ENCODE measurements around the gene MSI1. TPM values are rescaled to one million over a fixed set of nuclear protein-coding genes. Genes with fewer than 3 reads are reported as not detected.

The MSI1 gene
- not detected in 2 replicates for total RNA-seq (2014; rRNA removed; shearing (Covaris generic); ENCODE audit: low replicate concordance)

GRCh38 chr12:120368789-120369602 lies at the start of gene MSI1:
Gene MSI1, minus strand, starts transcription at chr12:120369164. Its CDS starts 73 bp downstream, at chr12:120369091.
- no peak for DNase-seq
- Histone ChIP-seq H3K9me3 (no peaks in the 10 kb centered on the region), H3K4me3 (peak within 1 kb of the TSS; percentile 22; the same call in 1 of the 2 replicates), H3K36me3 (no peaks in the 10 kb centered on the region), H3K27me3 (peaks cover 52% of the 10 kb centered on the region)

GRCh38 chr12:120417917-120418580 lies 49.1 kb upstream of the MSI1 start:
- DNase-seq = no peak
- Histone ChIP-seq H3K4me3 (no peak overlapping the region), H3K36me3 (no peaks in the 10 kb centered on the region), H3K9me3 (no peaks in the 10 kb centered on the region), H3K27me3 (no peaks in the 10 kb centered on the region)

GRCh38 chr12:120416490-120417216 lies 47.7 kb upstream of the MSI1 start:
- no peak for DNase-seq
- H3K27me3 ChIP-seq = no peaks in the 10 kb centered on the region
- no peak overlapping the region for H3K4me3 ChIP-seq
- no peaks in the 10 kb centered on the region for H3K36me3 ChIP-seq
- no peaks in the 10 kb centered on the region for H3K9me3 ChIP-seq

GRCh38 chr12:120413901-120414695 lies 45.1 kb upstream of the MSI1 start:
- Histone ChIP-seq H3K4me3 (no peak overlapping the region), H3K9me3 (no peaks in the 10 kb centered on the region)

GRCh38 chr12:120412421-120412820 lies 43.5 kb upstream of the MSI1 start:
- no peaks in the 10 kb centered on the region for H3K27me3 ChIP-seq
- no peaks in the 10 kb centered on the region for H3K36me3 ChIP-seq
- no peak overlapping the region for H3K4me3 ChIP-seq
- H3K9me3 ChIP-seq = no peaks in the 10 kb centered on the region
- no peak for DNase-seq

More at GRCh38 chr12:120413901-120414695, 45.1 kb upstream of the MSI1 start:
- DNase-seq = no peak
- Histone ChIP-seq H3K27me3 (no peaks in the 10 kb centered on the region), H3K36me3 (no peaks in the 10 kb centered on the region)

GRCh38 chr12:120408771-120409170 lies 39.8 kb upstream of the MSI1 start:
- no peak overlapping the region for H3K4me3 ChIP-seq
- H3K36me3 ChIP-seq = no peaks in the 10 kb centered on the region
- no peaks in the 10 kb centered on the region for H3K27me3 ChIP-seq
- no peak for DNase-seq
- peaks cover 3% of the 10 kb centered on the region; the same call in 1 of the 2 replicates for H3K9me3 ChIP-seq

GRCh38 chr12:120406553-120406952 lies 37.6 kb upstream of the MSI1 start:
- H3K9me3 ChIP-seq = peaks cover 3% of the 10 kb centered on the region; the same call in 1 of the 2 replicates
- no peaks in the 10 kb centered on the region for H3K36me3 ChIP-seq
- no peak overlapping the region for H3K4me3 ChIP-seq
- no peaks in the 10 kb centered on the region for H3K27me3 ChIP-seq
- DNase-seq = no peak

GRCh38 chr12:120406069-120406468 lies 37.1 kb upstream of the MSI1 start:
- no peak for DNase-seq
- H3K27me3 ChIP-seq = no peaks in the 10 kb centered on the region
- H3K36me3 ChIP-seq = no peaks in the 10 kb centered on the region
- no peak overlapping the region for H3K4me3 ChIP-seq
- H3K9me3 ChIP-seq = peaks cover 3% of the 10 kb centered on the region; the same call in 1 of the 2 replicates

GRCh38 chr12:120404271-120404670 lies 35.3 kb upstream of the MSI1 start:
- peaks cover 3% of the 10 kb centered on the region; the same call in 1 of the 2 replicates for H3K9me3 ChIP-seq
- no peaks in the 10 kb centered on the region for H3K36me3 ChIP-seq
- no peak for DNase-seq
- no peaks in the 10 kb centered on the region for H3K27me3 ChIP-seq
- H3K4me3 ChIP-seq = no peak overlapping the region

- Histone ChIP-seq H3K4me3 (no peak overlapping the region), H3K36me3 (no peaks in the 10 kb centered on the region), H3K9me3 (peaks cover 3% of the 10 kb centered on the region; the same call in 1 of the 2 replicates), H3K27me3 (no peaks in the 10 kb centered on the region)
- DNase-seq = no peak
These were observed 34.9 kb upstream of the MSI1 start for GRCh38 chr12:120403869-120404268.

GRCh38 chr12:120402217-120402616 lies 33.3 kb upstream of the MSI1 start:
- DNase-seq = no peak
- Histone ChIP-seq H3K36me3 (no peaks in the 10 kb centered on the region), H3K9me3 (peaks cover 3% of the 10 kb centered on the region; the same call in 1 of the 2 replicates)

GRCh38 chr12:120399531-120399930 lies 30.6 kb upstream of the MSI1 start:
- peak; percentile 9 for DNase-seq
- H3K36me3 ChIP-seq = no peaks in the 10 kb centered on the region
- peaks cover 3% of the 10 kb centered on the region; the same call in 1 of the 2 replicates for H3K9me3 ChIP-seq
- no peaks in the 10 kb centered on the region for H3K27me3 ChIP-seq
- no peak overlapping the region for H3K4me3 ChIP-seq

More at GRCh38 chr12:120402217-120402616, 33.3 kb upstream of the MSI1 start:
- H3K4me3 ChIP-seq = no peak overlapping the region
- H3K27me3 ChIP-seq = no peaks in the 10 kb centered on the region

GRCh38 chr12:120397824-120398540 lies 29.0 kb upstream of the MSI1 start:
- no peaks in the 10 kb centered on the region for H3K9me3 ChIP-seq
- no peak for DNase-seq
- no peaks in the 10 kb centered on the region for H3K36me3 ChIP-seq
- H3K27me3 ChIP-seq = no peaks in the 10 kb centered on the region
- H3K4me3 ChIP-seq = no peak overlapping the region

GRCh38 chr12:120394483-120395367 lies 25.8 kb upstream of the MSI1 start:
- H3K27me3 ChIP-seq = no peaks in the 10 kb centered on the region
- no peaks in the 10 kb centered on the region for H3K36me3 ChIP-seq
- H3K4me3 ChIP-seq = no peak overlapping the region
- DNase-seq = no peak
- H3K9me3 ChIP-seq = no peaks in the 10 kb centered on the region

All from MG63 (cell line).